IMR-90 (cell line): ENCODE results near the gene ALS2CL. TPM values are rescaled to one million over a fixed set of nuclear protein-coding genes. Genes with fewer than 3 reads are reported as not detected.

Experiments
- ATAC-seq: fragments of 200-7000 bp; cut with Tn5 transposase; 2 replicates; pipeline ENCODE4 v1.9.1; 2020; ENCODE audit warnings: low read depth, mild to moderate bottlenecking, moderate library complexity
- BruUV-seq: library from RNA; stranded (reverse); fragments of 400-500 nt; replicated peaks from 2 replicates; lab custom pipeline; 2021; lab: Mats Ljungman, UMichigan
- CTCF ChIA-PET: fragments of 300-600 bp; formaldehyde crosslinking; extraction: SDS; loops from one replicate; lab custom pipeline; 2021; ENCODE audit warnings: antibody characterized with exemption; lab: Yijun Ruan, JAX
- POLR2A ChIA-PET: fragments of 300-600 bp; sonication (Branson Sonifier 250); formaldehyde crosslinking; loops from one replicate; lab custom pipeline; 2022; ENCODE audit warnings: antibody characterized with exemption; ENCODE audit not compliant: unreplicated experiment; lab: Charles Lee
- DNase-seq: peaks from one replicate; pipeline ENCODE4 v3.0.0; 2013
- H2AFZ ChIP-seq: replicated peaks from 2 replicates; pipeline ENCODE3; 2013; ENCODE audit warnings: low read length, mild to moderate bottlenecking; ENCODE audit not compliant: poor library complexity
- H2AK5ac ChIP-seq: 2 replicates; pipeline ENCODE4 v1.6.1; 2013; ENCODE audit warnings: low read depth, low read length, inconsistent platforms
- H2AK9ac ChIP-seq: replicated peaks from 2 replicates; pipeline ENCODE3; 2013; ENCODE audit warnings: mild to moderate bottlenecking, low read depth, low read length, moderate library complexity; ENCODE audit not compliant: poor library complexity
- H2BK120ac ChIP-seq: 2 replicates; pipeline ENCODE4 v1.6.1; 2013; ENCODE audit warnings: low read depth, low read length, inconsistent platforms
- H2BK15ac ChIP-seq: 3 replicates; pipeline ENCODE4 v1.6.1; 2013; ENCODE audit warnings: low read depth, low read length, inconsistent platforms
- H2BK20ac ChIP-seq: 2 replicates; pipeline ENCODE4 v1.6.1; 2013; ENCODE audit warnings: low read depth, mild to moderate bottlenecking, inconsistent platforms, low read length, moderate library complexity
- H2BK5ac ChIP-seq: 2 replicates; pipeline ENCODE4 v1.6.1; 2013; ENCODE audit warnings: mild to moderate bottlenecking, low read depth, low read length, inconsistent platforms; ENCODE audit not compliant: poor library complexity, severe bottlenecking
- H3K14ac ChIP-seq: replicated peaks from 2 replicates; pipeline ENCODE4 v1.6.1; 2013; ENCODE audit warnings: low read depth, low read length, inconsistent platforms
- H3K18ac ChIP-seq: 2 replicates; pipeline ENCODE4 v1.6.1; 2013; ENCODE audit warnings: low read depth, low read length, control low read depth
- H3K23ac ChIP-seq: 2 replicates; pipeline ENCODE4 v1.6.1; 2013; ENCODE audit warnings: low read depth, low read length, inconsistent platforms
- H3K27ac ChIP-seq: 2 replicates; pipeline ENCODE4 v1.5.1; 2013; ENCODE audit warnings: mild to moderate bottlenecking, control low read depth, low read length; ENCODE audit not compliant: insufficient read depth
- H3K27me3 ChIP-seq: 2 replicates; pipeline ENCODE4 v1.6.1; 2013; ENCODE audit warnings: low read length; ENCODE audit not compliant: control insufficient read depth, insufficient read depth
- H3K36me3 ChIP-seq: 2 replicates; pipeline ENCODE4 v1.6.1; 2013; ENCODE audit warnings: low read length, mixed read lengths; ENCODE audit not compliant: control insufficient read depth, insufficient read depth
- H3K4ac ChIP-seq: 2 replicates; pipeline ENCODE4 v1.6.1; 2013; ENCODE audit warnings: low read depth, low read length, inconsistent platforms
- H3K4me1 ChIP-seq: 2 replicates; pipeline ENCODE4 v1.6.1; 2013; ENCODE audit warnings: low read length, mixed read lengths; ENCODE audit not compliant: control insufficient read depth, insufficient read depth
- H3K4me2 ChIP-seq: 2 replicates; pipeline ENCODE4 v1.6.1; 2013; ENCODE audit warnings: low read depth, mild to moderate bottlenecking, control low read depth, low read length, moderate library complexity
- H3K4me3 ChIP-seq: 2 replicates; pipeline ENCODE4 v1.5.1; 2013; ENCODE audit warnings: low read depth, mild to moderate bottlenecking, control low read depth, low read length, moderate library complexity; ENCODE audit not compliant: insufficient read depth
- H3K56ac ChIP-seq: 2 replicates; pipeline ENCODE4 v1.6.1; 2013; ENCODE audit warnings: low read length, inconsistent platforms; ENCODE audit not compliant: insufficient read depth; ENCODE audit errors: extremely low read depth
- H3K79me1 ChIP-seq, 2 experiments: 2 replicates each; pipeline ENCODE4 v1.6.1; 2013; ENCODE audit warnings: low read length in 2 of 2, inconsistent platforms in 1 of 2, low read depth in 1 of 2
- H3K9ac ChIP-seq: 2 replicates; pipeline ENCODE4 v1.6.1; 2013; ENCODE audit warnings: low read depth, low read length, control low read depth
- H3K9me1 ChIP-seq: 2 replicates; pipeline ENCODE4 v1.6.1; 2013; ENCODE audit warnings: low read length, inconsistent platforms; ENCODE audit not compliant: insufficient read depth
- H3K9me3 ChIP-seq: 2 replicates; pipeline ENCODE4 v1.6.1; 2013; ENCODE audit warnings: low read length; ENCODE audit not compliant: control insufficient read depth, insufficient read depth
- H4K20me1 ChIP-seq: 2 replicates; pipeline ENCODE4 v1.6.1; 2013; ENCODE audit warnings: low read length, inconsistent platforms; ENCODE audit not compliant: insufficient read depth
- H4K5ac ChIP-seq: 2 replicates; pipeline ENCODE4 v1.6.1; 2013; ENCODE audit warnings: mild to moderate bottlenecking, low read depth, low read length, control low read depth
- H4K8ac ChIP-seq, 2 experiments: 2 replicates each; pipeline ENCODE4 v1.6.1; 2013; ENCODE audit warnings: low read depth in 2 of 2, low read length in 2 of 2, control low read depth in 1 of 2, inconsistent platforms in 1 of 2
- H4K91ac ChIP-seq: 2 replicates; pipeline ENCODE4 v1.6.1; 2013; ENCODE audit warnings: low read depth, low read length, inconsistent platforms; ENCODE audit not compliant: insufficient read depth
- BHLHE40 ChIP-seq: fragments of 150-350 bp; IDR thresholded peaks from 2 replicates; pipeline ENCODE4 v1.6.1; 2016; ENCODE audit warnings: mild to moderate bottlenecking, low read depth, low read length
- CEBPB ChIP-seq: IDR thresholded peaks from 2 replicates; pipeline ENCODE4 v1.6.1; 2012; ENCODE audit warnings: low read depth, low read length, improper control_type of control experiment
- CTCF ChIP-seq: conservative IDR thresholded peaks from 2 replicates; pipeline ENCODE4 v1.5.1; 2012; ENCODE audit warnings: mild to moderate bottlenecking, low read depth, low read length, improper control_type of control experiment
- ELK1 ChIP-seq: fragments of 150-350 bp; IDR thresholded peaks from 2 replicates; pipeline ENCODE4 v1.6.1; 2016; ENCODE audit warnings: low read depth, mild to moderate bottlenecking, low read length, moderate library complexity, borderline replicate concordance
- MAFK ChIP-seq: IDR thresholded peaks from 2 replicates; pipeline ENCODE4 v1.6.1; 2012; ENCODE audit warnings: low read depth, low read length, improper control_type of control experiment
- NFE2L2 ChIP-seq: fragments of 150-350 bp; IDR thresholded peaks from 2 replicates; pipeline ENCODE4 v1.6.1; 2016; ENCODE audit warnings: low read depth, mild to moderate bottlenecking, low read length
- POLR2A ChIP-seq: IDR thresholded peaks from 2 replicates; pipeline ENCODE4 v1.6.1; 2012; ENCODE audit warnings: mild to moderate bottlenecking, low read depth, low read length
- RAD21 ChIP-seq: IDR thresholded peaks from 2 replicates; pipeline ENCODE4 v1.6.1; 2012; ENCODE audit warnings: low read length, improper control_type of control experiment
- SMC3 ChIP-seq: fragments of 150-350 bp; IDR thresholded peaks from 2 replicates; pipeline ENCODE4 v1.6.1; 2016; ENCODE audit warnings: low read depth, mild to moderate bottlenecking, antibody characterized with exemption, low read length, moderate library complexity
- USF2 ChIP-seq: fragments of 150-350 bp; IDR thresholded peaks from 2 replicates; pipeline ENCODE4 v1.6.1; 2017; ENCODE audit warnings: mild to moderate bottlenecking, antibody characterized with exemption, low read length, low read depth
- WGBS, 2 experiments: methylation state at CpG; one replicate each; pipeline versions ENCODE4 v1.1.5 to v1.1.7; 2013; ENCODE audit warnings: missing lambda C conversion rate in 2 of 2; ENCODE audit not compliant: insufficient read length in 1 of 2; ENCODE audit errors: extremely low coverage in 2 of 2; 5-methylcytosine and 5-hydroxymethylcytosine counted together
- dilution Hi-C: fragments of 300-500 bp; cut with HindIII; formaldehyde crosslinking; loops from one replicate; pipeline ENCODE4 v1.14.3; 2018; ENCODE audit warnings: low sequenced_read_pairs; ENCODE audit not compliant: unreplicated experiment
- in situ Hi-C: fragments of 300-500 bp; cut with MboI; formaldehyde crosslinking; loops from 3 replicates; pipeline ENCODE4 v1.14.3; 2019; ENCODE audit warnings: low sequenced_read_pairs, inconsistent platforms, mixed read lengths
- intact Hi-C: fragments of 100-400 bp; cut with micrococcal nuclease; formaldehyde crosslinking; loops from 2 replicates; pipeline ENCODE4 v1.10.0; 2022
- polyA plus RNA-seq, 3 experiments: library from polyadenylated mRNA; depleted of rRNA; stranded (reverse); fragments of >200 nt; gene quantifications; 2 replicates each; pipeline ENCODE4 v1.2.3, GENCODE V29; 2012; ENCODE audit warnings: low replicate concordance in 1 of 3
- total RNA-seq: library from RNA; depleted of rRNA; stranded (reverse); fragments of >200 nt; gene quantifications from 2 replicates; pipeline ENCODE4 v1.2.3, GENCODE V29; 2012

Gene ALS2CL
- total and polyA plus RNA-seq, 2 of the 4 experiments (the other 2 are of a cell fraction), result 2.2 to 4.8 TPM

GRCh38 chr3:46673151-46674030, 20.1 kb downstream of the ALS2CL start:
- no peak overlapping the region for H3K4me3 ChIP-seq
- H3K14ac ChIP-seq, result no peak overlapping the region
- TF ChIP-seq USF2 (no peak), RAD21 (no peak), BHLHE40 (no peak), NFE2L2 (no peak), SMC3 (no peak), CTCF (no peak), POLR2A (no peak), CEBPB (no peak), MAFK (no peak), ELK1 (no peak)
- ATAC-seq (no peak), DNase-seq (no peak)
- intact Hi-C loops (no loop called here), in situ Hi-C loops (no loop called here), dilution Hi-C loops (no loop called here)
- H3K4me1 ChIP-seq, result peaks cover 2% of the 10 kb centered on the region; the same call in 1 of the 2 replicates
- H2AK9ac ChIP-seq, result peak overlapping the region; percentile 25
- H3K18ac ChIP-seq, result no peak overlapping the region
- 58% methylated on average over 5 of the region's 10 CpGs; no CpG with 5 or more reads in 1 of the 2 experiments for WGBS, 2 experiments
- no peaks in the 10 kb centered on the region for H3K9me1 ChIP-seq
- no peak overlapping the region for H2AFZ ChIP-seq
- H2BK15ac ChIP-seq, result no peak overlapping the region
- H3K36me3 ChIP-seq, result peaks cover 5% of the 10 kb centered on the region; the same call in 1 of the 2 replicates
- no peak overlapping the region for H3K9ac ChIP-seq
- no peaks in the 10 kb centered on the region for H3K79me1 ChIP-seq
- H2BK120ac ChIP-seq, result no peak overlapping the region
- no peak overlapping the region for H3K4me2 ChIP-seq
- no peak overlapping the region for H4K8ac ChIP-seq
- no peaks in the 10 kb centered on the region for H4K20me1 ChIP-seq
- no peak overlapping the region for H3K4ac ChIP-seq
- H3K27ac ChIP-seq, result no peak overlapping the region
- POLR2A ChIA-PET, result no interaction called here
- no peak overlapping the region for H3K23ac ChIP-seq
- no peak overlapping the region for H4K5ac ChIP-seq
- no peak overlapping the region for H4K91ac ChIP-seq
- no peak overlapping the region for H2BK20ac ChIP-seq
- no peak overlapping the region for H2AK5ac ChIP-seq
- no peaks in the 10 kb centered on the region for H3K27me3 ChIP-seq
- H3K56ac ChIP-seq, result no peak overlapping the region
- no TSS peak for BruUV-seq
- CTCF ChIA-PET, result interaction anchor here (1.4 kb wide), 1 partner anchor 44 kb away, joined by 3 read pairs; no protein-coding TSS in a partner anchor
- H3K9me3 ChIP-seq, result no peaks in the 10 kb centered on the region
- no peak overlapping the region for H2BK5ac ChIP-seq
